ENCODE data around the gene AGFG1. TPM values are rescaled to one million over a fixed set of nuclear protein-coding genes. Genes with fewer than 3 reads are reported as not detected.

AGFG1 gene
- total and polyA plus RNA-seq, 2 donors (not counting 1 experiment from before 2014, with no cell fraction given) = 40.0 to 128 TPM

GRCh38 chr2:227486688-227487087 lies 14.7 kb downstream of the AGFG1 start:
- no peaks in the 10 kb centered on the region for H3K9me3 ChIP-seq (ENCODE audit: control insufficient read depth, insufficient read depth, low read depth, low read length)
- H3K36me3 ChIP-seq (ENCODE audit: control insufficient read depth, insufficient read depth, low read length) = no peaks in the 10 kb centered on the region
- no peak overlapping the region for H3K27ac ChIP-seq (ENCODE audit: insufficient read depth, low read length)
- H3K4me3 ChIP-seq (replicated peaks in 1 of 4; ENCODE audit: control extremely low read depth in 1 of 4, insufficient read depth in 1 of 4, low read depth in 3 of 4, low read length in 4 of 4) = no peak overlapping the region
- H3K79me2 ChIP-seq (ENCODE audit: control insufficient read depth, insufficient read depth, low read length) = peaks cover 86% of the 10 kb centered on the region
- no peak for DNase-seq (ENCODE audit: low read depth in 2 of 2)
- no peak overlapping the region for H2AFZ ChIP-seq (ENCODE audit: low read length)
- no peaks in the 10 kb centered on the region for H3K27me3 ChIP-seq (ENCODE audit: control insufficient read depth, insufficient read depth, low read length)
- TF ChIP-seq, protein P1, sequence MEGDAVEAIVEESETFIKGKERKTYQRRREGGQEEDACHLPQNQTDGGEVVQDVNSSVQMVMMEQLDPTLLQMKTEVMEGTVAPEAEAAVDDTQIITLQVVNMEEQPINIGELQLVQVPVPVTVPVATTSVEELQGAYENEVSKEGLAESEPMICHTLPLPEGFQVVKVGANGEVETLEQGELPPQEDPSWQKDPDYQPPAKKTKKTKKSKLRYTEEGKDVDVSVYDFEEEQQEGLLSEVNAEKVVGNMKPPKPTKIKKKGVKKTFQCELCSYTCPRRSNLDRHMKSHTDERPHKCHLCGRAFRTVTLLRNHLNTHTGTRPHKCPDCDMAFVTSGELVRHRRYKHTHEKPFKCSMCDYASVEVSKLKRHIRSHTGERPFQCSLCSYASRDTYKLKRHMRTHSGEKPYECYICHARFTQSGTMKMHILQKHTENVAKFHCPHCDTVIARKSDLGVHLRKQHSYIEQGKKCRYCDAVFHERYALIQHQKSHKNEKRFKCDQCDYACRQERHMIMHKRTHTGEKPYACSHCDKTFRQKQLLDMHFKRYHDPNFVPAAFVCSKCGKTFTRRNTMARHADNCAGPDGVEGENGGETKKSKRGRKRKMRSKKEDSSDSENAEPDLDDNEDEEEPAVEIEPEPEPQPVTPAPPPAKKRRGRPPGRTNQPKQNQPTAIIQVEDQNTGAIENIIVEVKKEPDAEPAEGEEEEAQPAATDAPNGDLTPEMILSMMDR (conservative IDR thresholded peaks at IDR 0.05 in 1 of 2, IDR thresholded peaks at IDR 0.05 in 1 of 2; ENCODE audit: low read depth in 1 of 2, low read length in 2 of 2) = no peak
- TF ChIP-seq EZH2 (IDR thresholded peaks at IDR 0.05; ENCODE audit: low read length, missing control alignments) = no peak
- H3K4me2 ChIP-seq (ENCODE audit: extremely low read depth, insufficient read depth, low read length) = no peak overlapping the region
- H3K4me1 ChIP-seq (ENCODE audit: control insufficient read depth, extremely low read depth, insufficient read depth, low read length) = peaks cover 2% of the 10 kb centered on the region
- H4K20me1 ChIP-seq (ENCODE audit: control insufficient read depth, extremely low read depth, insufficient read depth, low read length) = peaks cover 2% of the 10 kb centered on the region
- H3K9ac ChIP-seq (ENCODE audit: insufficient read depth, low read length) = no peak overlapping the region

GRCh38 chr2:227488045-227488444 lies 16.1 kb downstream of the AGFG1 start:
- no peak for DNase-seq (ENCODE audit: low read depth in 2 of 2)
- Histone ChIP-seq H3K4me1 (ENCODE audit: control insufficient read depth, extremely low read depth, insufficient read depth, low read length) (no peaks in the 10 kb centered on the region), H4K20me1 (ENCODE audit: control insufficient read depth, extremely low read depth, insufficient read depth, low read length) (peaks cover 2% of the 10 kb centered on the region), H3K27ac (ENCODE audit: insufficient read depth, low read length) (no peak overlapping the region), H3K79me2 (ENCODE audit: control insufficient read depth, insufficient read depth, low read length) (peaks cover 80% of the 10 kb centered on the region), H3K9me3 (ENCODE audit: control insufficient read depth, insufficient read depth, low read depth, low read length) (no peaks in the 10 kb centered on the region), H3K4me3 (replicated peaks in 1 of 4; ENCODE audit: control extremely low read depth in 1 of 4, insufficient read depth in 1 of 4, low read depth in 3 of 4, low read length in 4 of 4) (no peak overlapping the region), H3K36me3 (ENCODE audit: control insufficient read depth, insufficient read depth, low read length) (no peaks in the 10 kb centered on the region), H3K4me2 (ENCODE audit: extremely low read depth, insufficient read depth, low read length) (no peak overlapping the region), H3K27me3 (ENCODE audit: control insufficient read depth, insufficient read depth, low read length) (no peaks in the 10 kb centered on the region), H3K9ac (ENCODE audit: insufficient read depth, low read length) (no peak overlapping the region), H2AFZ (ENCODE audit: low read length) (no peak overlapping the region)
- TF ChIP-seq, protein P1 (conservative IDR thresholded peaks at IDR 0.05 in 1 of 2, IDR thresholded peaks at IDR 0.05 in 1 of 2; ENCODE audit: low read depth in 1 of 2, low read length in 2 of 2) = no peak
- no peak for TF ChIP-seq EZH2 (IDR thresholded peaks at IDR 0.05; ENCODE audit: low read length, missing control alignments)

DNA sequence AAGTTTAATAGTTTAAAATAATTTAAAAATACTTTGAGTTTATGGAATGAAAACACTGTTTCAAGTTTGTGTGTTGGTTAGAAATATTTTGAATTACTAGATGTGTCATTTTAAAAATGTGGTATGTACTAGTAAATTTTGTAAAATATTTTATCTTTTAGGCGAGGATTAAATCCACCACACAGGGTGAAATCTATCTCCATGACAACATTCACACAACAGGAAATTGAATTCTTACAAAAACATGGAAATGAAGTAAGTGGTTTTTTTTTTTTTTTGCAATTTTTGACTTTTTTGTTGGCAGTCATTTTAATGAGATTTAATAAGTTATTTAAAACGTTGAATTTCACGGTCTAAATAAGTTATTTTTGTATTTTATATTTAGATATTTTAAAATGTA lies 19.4 kb downstream of the AGFG1 start:
- Histone ChIP-seq H4K20me1 (ENCODE audit: control insufficient read depth, extremely low read depth, insufficient read depth, low read length) (peaks cover 2% of the 10 kb centered on the region), H3K36me3 (ENCODE audit: control insufficient read depth, insufficient read depth, low read length) (no peaks in the 10 kb centered on the region), H3K9me3 (ENCODE audit: control insufficient read depth, insufficient read depth, low read depth, low read length) (no peaks in the 10 kb centered on the region), H3K9ac (ENCODE audit: insufficient read depth, low read length) (no peak overlapping the region), H3K4me3 (replicated peaks in 1 of 4; ENCODE audit: control extremely low read depth in 1 of 4, insufficient read depth in 1 of 4, low read depth in 3 of 4, low read length in 4 of 4) (no peak overlapping the region), H3K27ac (ENCODE audit: insufficient read depth, low read length) (no peak overlapping the region), H3K79me2 (ENCODE audit: control insufficient read depth, insufficient read depth, low read length) (peaks cover 60% of the 10 kb centered on the region), H2AFZ (ENCODE audit: low read length) (no peak overlapping the region), H3K27me3 (ENCODE audit: control insufficient read depth, insufficient read depth, low read length) (no peaks in the 10 kb centered on the region), H3K4me2 (ENCODE audit: extremely low read depth, insufficient read depth, low read length) (no peak overlapping the region), H3K4me1 (ENCODE audit: control insufficient read depth, extremely low read depth, insufficient read depth, low read length) (no peaks in the 10 kb centered on the region)
- TF ChIP-seq, protein P1 (conservative IDR thresholded peaks at IDR 0.05 in 1 of 2, IDR thresholded peaks at IDR 0.05 in 1 of 2; ENCODE audit: low read depth in 1 of 2, low read length in 2 of 2) = no peak
- no peak for TF ChIP-seq EZH2 (IDR thresholded peaks at IDR 0.05; ENCODE audit: low read length, missing control alignments)
- no peak for DNase-seq (ENCODE audit: low read depth in 2 of 2)

Measured in fibroblast of lung (primary cell).